OCI-LY3 (cell line): Measurements from ENCODE around the gene HABP2.

Experiments used
- H2AFZ ChIP-seq: fragments of 200-600, 300-600 bp; shearing (Covaris generic); 2 replicates; pipeline ENCODE4 v1.6.0; 2014; ENCODE audit warnings: antibody characterized with exemption, low read depth, low read length
- H3K27ac ChIP-seq: fragments of 200-600, 300-600 bp; sonication (generic); 2 replicates; pipeline ENCODE4 v1.5.1; 2014; ENCODE audit warnings: mild to moderate bottlenecking, low read length, moderate library complexity, mixed read lengths
- H3K27me3 ChIP-seq: fragments of 200-600, 300-600 bp; sonication (generic); 2 replicates; pipeline ENCODE4 v1.6.1; 2014; ENCODE audit warnings: low read depth, low read length, mixed read lengths
- H3K36me3 ChIP-seq: fragments of 200-600, 300-600 bp; sonication (generic); replicated peaks from 2 replicates; pipeline ENCODE3; 2014; ENCODE audit warnings: low read depth, low read length, mixed read lengths
- H3K4me1 ChIP-seq: fragments of 300-600, 200-600 bp; sonication (generic); 2 replicates; pipeline ENCODE4 v1.6.1; 2014; ENCODE audit warnings: low read length, mixed read lengths
- H3K4me2 ChIP-seq: fragments of 200-600, 300-600 bp; sonication (generic); 2 replicates; pipeline ENCODE4 v1.6.1; 2014; ENCODE audit warnings: low read length, mixed read lengths
- H3K4me3 ChIP-seq: fragments of 300-600, 200-600 bp; sonication (generic); 2 replicates; pipeline ENCODE4 v1.5.1; 2014; ENCODE audit warnings: antibody characterized with exemption, mild to moderate bottlenecking, low read length, moderate library complexity
- H3K79me2 ChIP-seq: fragments of 300-600, 200-600 bp; shearing (Covaris generic); 2 replicates; pipeline ENCODE4 v1.6.1; 2014; ENCODE audit warnings: mild to moderate bottlenecking, low read length, mixed read lengths
- H3K9ac ChIP-seq: fragments of 300-600, 200-600 bp; shearing (Covaris generic); 2 replicates; pipeline ENCODE4 v1.6.0; 2014; ENCODE audit warnings: mild to moderate bottlenecking, low read length, moderate library complexity
- H3K9me3 ChIP-seq: fragments of 200-600, 300-600 bp; shearing (Covaris generic); 2 replicates; pipeline ENCODE4 v1.6.1; 2014; ENCODE audit warnings: low read length, mixed read lengths; ENCODE audit not compliant: insufficient read depth
- H4K20me1 ChIP-seq: fragments of 200-600, 300-600 bp; sonication (generic); 2 replicates; pipeline ENCODE4 v1.6.1; 2016; ENCODE audit warnings: low read length, mixed read lengths; ENCODE audit not compliant: insufficient read depth
- EZH2phosphoT487 ChIP-seq: fragments of 200-600 bp; shearing (Covaris generic); IDR thresholded peaks from 2 replicates; pipeline ENCODE4 v1.6.1; 2018; ENCODE audit warnings: antibody characterized with exemption, mixed run types, low read depth
- TF ChIP-seq, protein P1 (sequence below): fragments of 200-600, 300-600 bp; sonication (generic); IDR thresholded peaks from 2 replicates; pipeline ENCODE4 v1.5.1; 2014; ENCODE audit warnings: antibody characterized with exemption, low read length, low read depth

HABP2 gene

GRCh38 chr10:113540845-113541548, 11.9 kb upstream of the HABP2 start:
- Histone ChIP-seq H3K27me3 (no peaks in the 10 kb centered on the region), H3K9ac (no peak overlapping the region), H3K4me2 (no peak overlapping the region), H3K4me1 (no peaks in the 10 kb centered on the region), H3K36me3 (no peaks in the 10 kb centered on the region), H3K4me3 (no peak overlapping the region), H3K9me3 (no peaks in the 10 kb centered on the region), H3K27ac (no peak overlapping the region), H3K79me2 (no peaks in the 10 kb centered on the region), H4K20me1 (no peaks in the 10 kb centered on the region), H2AFZ (no peak overlapping the region)
- no peak for TF ChIP-seq EZH2phosphoT487
- TF ChIP-seq, protein P1, sequence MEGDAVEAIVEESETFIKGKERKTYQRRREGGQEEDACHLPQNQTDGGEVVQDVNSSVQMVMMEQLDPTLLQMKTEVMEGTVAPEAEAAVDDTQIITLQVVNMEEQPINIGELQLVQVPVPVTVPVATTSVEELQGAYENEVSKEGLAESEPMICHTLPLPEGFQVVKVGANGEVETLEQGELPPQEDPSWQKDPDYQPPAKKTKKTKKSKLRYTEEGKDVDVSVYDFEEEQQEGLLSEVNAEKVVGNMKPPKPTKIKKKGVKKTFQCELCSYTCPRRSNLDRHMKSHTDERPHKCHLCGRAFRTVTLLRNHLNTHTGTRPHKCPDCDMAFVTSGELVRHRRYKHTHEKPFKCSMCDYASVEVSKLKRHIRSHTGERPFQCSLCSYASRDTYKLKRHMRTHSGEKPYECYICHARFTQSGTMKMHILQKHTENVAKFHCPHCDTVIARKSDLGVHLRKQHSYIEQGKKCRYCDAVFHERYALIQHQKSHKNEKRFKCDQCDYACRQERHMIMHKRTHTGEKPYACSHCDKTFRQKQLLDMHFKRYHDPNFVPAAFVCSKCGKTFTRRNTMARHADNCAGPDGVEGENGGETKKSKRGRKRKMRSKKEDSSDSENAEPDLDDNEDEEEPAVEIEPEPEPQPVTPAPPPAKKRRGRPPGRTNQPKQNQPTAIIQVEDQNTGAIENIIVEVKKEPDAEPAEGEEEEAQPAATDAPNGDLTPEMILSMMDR = no peak

DNA sequence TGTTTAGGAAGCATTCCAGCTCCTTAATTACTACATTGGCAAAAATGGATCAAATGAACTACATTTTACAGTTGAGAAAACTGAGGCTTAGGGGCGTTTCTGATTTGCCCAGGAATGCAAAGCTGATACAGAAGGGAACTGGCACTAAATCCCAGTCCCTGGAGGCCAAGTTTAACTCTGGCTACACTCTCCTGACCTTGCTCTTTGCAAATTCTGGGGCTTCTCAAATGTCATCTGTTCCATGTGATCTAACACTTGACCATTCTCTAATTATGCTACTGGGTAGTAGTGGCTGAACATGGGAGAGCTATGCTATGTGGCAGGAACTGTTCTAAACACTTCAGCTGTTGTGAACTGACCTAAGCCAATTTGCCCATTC, 11.3 kb upstream of the HABP2 start:
- no peaks in the 10 kb centered on the region for H3K36me3 ChIP-seq
- H3K9ac ChIP-seq = no peak overlapping the region
- no peaks in the 10 kb centered on the region for H3K4me1 ChIP-seq
- H3K4me2 ChIP-seq = no peak overlapping the region
- TF ChIP-seq EZH2phosphoT487 = no peak
- TF ChIP-seq, protein P1 = no peak
- no peaks in the 10 kb centered on the region for H3K79me2 ChIP-seq
- H3K9me3 ChIP-seq = no peaks in the 10 kb centered on the region
- H3K4me3 ChIP-seq = no peak overlapping the region
- no peaks in the 10 kb centered on the region for H3K27me3 ChIP-seq
- no peaks in the 10 kb centered on the region for H4K20me1 ChIP-seq
- no peak overlapping the region for H2AFZ ChIP-seq
- no peak overlapping the region for H3K27ac ChIP-seq

DNA sequence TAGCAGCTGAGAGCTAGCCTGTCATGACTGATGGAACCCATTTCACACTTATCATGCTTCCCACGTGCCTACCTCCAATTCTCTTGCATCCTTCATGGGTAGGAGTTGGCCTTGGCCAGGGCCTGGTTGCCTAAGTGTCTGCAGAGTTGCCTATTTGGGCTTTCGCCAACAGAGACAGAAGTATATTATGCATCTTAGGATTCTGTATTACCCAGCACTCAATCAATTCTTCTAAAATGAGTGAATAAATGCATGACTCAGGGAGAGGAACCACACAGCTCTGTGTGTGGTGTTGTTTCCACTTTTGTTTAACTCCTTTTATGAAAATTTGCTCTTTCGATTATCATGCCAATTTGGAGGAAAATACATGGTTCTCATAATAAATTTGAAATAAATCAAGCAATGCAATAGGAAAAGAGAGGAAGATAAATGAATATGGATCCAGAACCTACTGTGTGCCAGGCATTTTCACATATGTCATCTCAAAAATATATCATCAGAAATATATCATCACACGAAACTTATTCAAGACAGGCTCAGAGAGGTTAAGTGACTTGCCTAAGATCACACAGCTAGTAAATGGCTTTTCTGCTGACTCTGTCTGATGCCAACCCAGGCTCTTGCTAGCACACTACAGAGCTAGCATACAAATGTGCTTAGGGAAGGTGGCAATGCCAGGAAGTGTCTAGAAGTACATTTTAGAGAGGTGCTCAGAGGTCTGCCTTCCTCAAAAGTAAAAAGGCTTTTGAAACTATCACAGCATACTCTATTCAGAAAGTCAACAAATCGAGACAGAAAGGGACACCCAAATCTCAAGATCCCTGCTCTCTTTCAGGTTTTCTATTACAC, 9.5 kb upstream of the HABP2 start:
- Histone ChIP-seq H3K9me3 (no peaks in the 10 kb centered on the region), H4K20me1 (no peaks in the 10 kb centered on the region), H3K9ac (no peak overlapping the region), H3K4me1 (no peaks in the 10 kb centered on the region), H3K4me3 (no peak overlapping the region), H3K79me2 (no peaks in the 10 kb centered on the region), H3K27me3 (no peaks in the 10 kb centered on the region), H3K4me2 (no peak overlapping the region), H2AFZ (no peak overlapping the region), H3K27ac (no peak overlapping the region), H3K36me3 (no peaks in the 10 kb centered on the region)
- TF ChIP-seq, protein P1 = no peak
- no peak for TF ChIP-seq EZH2phosphoT487

- H3K9ac ChIP-seq = no peak overlapping the region
- H3K36me3 ChIP-seq = no peaks in the 10 kb centered on the region
- no peak overlapping the region for H3K4me3 ChIP-seq
- no peak overlapping the region for H3K4me2 ChIP-seq
- H3K27me3 ChIP-seq = no peaks in the 10 kb centered on the region
- no peaks in the 10 kb centered on the region for H3K79me2 ChIP-seq
- H4K20me1 ChIP-seq = no peaks in the 10 kb centered on the region
- TF ChIP-seq, protein P1 = no peak
- TF ChIP-seq EZH2phosphoT487 = no peak
- H3K9me3 ChIP-seq = no peaks in the 10 kb centered on the region
- H3K27ac ChIP-seq = no peak overlapping the region
- H2AFZ ChIP-seq = no peak overlapping the region
- no peaks in the 10 kb centered on the region for H3K4me1 ChIP-seq
Measured at GRCh38 chr10:113544392-113544791, 8.5 kb upstream of the HABP2 start.
